Measurements from ENCODE around the gene UXT. TPM values are rescaled to one million over a fixed set of nuclear protein-coding genes. Genes with fewer than 3 reads are reported as not detected.
"Not testable (repeated sequence)": the region's sequence is repeated elsewhere in the genome, so short reads cannot be mapped to it uniquely, and the experiment has no call there.

Gene UXT
- total RNA-seq, 1 experiment from 2014 or later = 68.6 TPM

GRCh38 chrX:47683184-47683828 is 24.3 kb upstream of the UXT start:
- ATAC-seq (no peak), DNase-seq (ENCODE audit: low spot score) (no peak)
- H3K4me3 Mint-ChIP-seq = no peak overlapping the region
- CTCF ChIA-PET = no interaction called here
- no peak for TF ChIP-seq GABPB1 (CRISPR knock-in tag; IDR thresholded peaks at IDR 0.05)
- TF ChIP-seq TEAD4 (CRISPR knock-in tag; IDR thresholded peaks at IDR 0.05) = no peak
- no peak for TF ChIP-seq SMAD4 (CRISPR knock-in tag; IDR thresholded peaks at IDR 0.05)
- no peak for TF ChIP-seq FOXP1 (CRISPR knock-in tag; IDR thresholded peaks at IDR 0.05; ENCODE audit: borderline replicate concordance)
- TF ChIP-seq ZNF219 (CRISPR knock-in tag; IDR thresholded peaks at IDR 0.05; ENCODE audit: borderline replicate concordance) = no peak
- TF ChIP-seq MXD4 (CRISPR knock-in tag; IDR thresholded peaks at IDR 0.05; ENCODE audit: borderline replicate concordance) = no peak
- TF ChIP-seq EMX1 (CRISPR knock-in tag; IDR thresholded peaks at IDR 0.05) = no peak
- TF ChIP-seq RELA (CRISPR knock-in tag; IDR thresholded peaks at IDR 0.05; ENCODE audit: borderline replicate concordance) = no peak
- TF ChIP-seq ATF3 (CRISPR knock-in tag; conservative IDR thresholded peaks at IDR 0.05) = no peak
- TF ChIP-seq AR (CRISPR knock-in tag; IDR thresholded peaks at IDR 0.05) = no peak
- no peak for TF ChIP-seq HMGA2 (CRISPR knock-in tag; IDR thresholded peaks at IDR 0.05)
- TF ChIP-seq TCF7 (CRISPR knock-in tag; IDR thresholded peaks at IDR 0.05; ENCODE audit: low read depth) = no peak
- no peak overlapping the region for H3K27ac Mint-ChIP-seq
- H3K27me3 Mint-ChIP-seq (ENCODE audit: low read depth) = peaks cover 7% of the 10 kb centered on the region
- no peaks in the 10 kb centered on the region for H3K4me1 Mint-ChIP-seq
- no peaks in the 10 kb centered on the region for H3K36me3 Mint-ChIP-seq
- POLR2A ChIA-PET = no interaction called here
- no peaks in the 10 kb centered on the region for H3K9me3 Mint-ChIP-seq

- peaks cover 11% of the 10 kb centered on the region for H3K9me3 Mint-ChIP-seq
- H3K27me3 Mint-ChIP-seq (ENCODE audit: low read depth); DNase-seq (ENCODE audit: low spot score); H3K4me3 Mint-ChIP-seq; CTCF ChIA-PET; H3K27ac Mint-ChIP-seq; H3K36me3 Mint-ChIP-seq; H3K4me1 Mint-ChIP-seq; ATAC-seq; POLR2A ChIA-PET: not testable (repeated sequence)
Observed at GRCh38 chrX:47675959-47676859, 17.2 kb upstream of the UXT start.

GRCh38 chrX:47674776-47675175 is 15.8 kb upstream of the UXT start:
- TF ChIP-seq IRF1 (CRISPR knock-in tag; IDR thresholded peaks at IDR 0.05) = no peak
- TF ChIP-seq ZNF396 (CRISPR knock-in tag; IDR thresholded peaks at IDR 0.05; ENCODE audit: borderline replicate concordance) = no peak
- TF ChIP-seq FOXP1 (CRISPR knock-in tag; IDR thresholded peaks at IDR 0.05; ENCODE audit: borderline replicate concordance) = no peak
- no peak for TF ChIP-seq ZNF263 (CRISPR knock-in tag; IDR thresholded peaks at IDR 0.05; ENCODE audit: low read depth)
- no peak for TF ChIP-seq TCF7 (CRISPR knock-in tag; IDR thresholded peaks at IDR 0.05; ENCODE audit: low read depth)
- TF ChIP-seq MYBL2 (CRISPR knock-in tag; IDR thresholded peaks at IDR 0.05) = no peak
- no peak for TF ChIP-seq ZNF121 (CRISPR knock-in tag; IDR thresholded peaks at IDR 0.05)
- TF ChIP-seq ZNF416 (CRISPR knock-in tag; IDR thresholded peaks at IDR 0.05) = no peak
- TF ChIP-seq ATF3 (CRISPR knock-in tag; conservative IDR thresholded peaks at IDR 0.05) = no peak
- no peak for TF ChIP-seq JUN (CRISPR knock-in tag; IDR thresholded peaks at IDR 0.05)
- TF ChIP-seq HMGA2 (CRISPR knock-in tag; IDR thresholded peaks at IDR 0.05) = no peak
- TF ChIP-seq SOX15 (CRISPR knock-in tag; IDR thresholded peaks at IDR 0.05) = no peak
- TF ChIP-seq GABPB1 (CRISPR knock-in tag; IDR thresholded peaks at IDR 0.05) = no peak
- TF ChIP-seq ZNF232 (CRISPR knock-in tag; IDR thresholded peaks at IDR 0.05) = no peak
- no peak for TF ChIP-seq KAT7 (CRISPR knock-in tag; IDR thresholded peaks at IDR 0.05; ENCODE audit: borderline replicate concordance)
- Mint-ChIP-seq H3K9me3 (peaks cover 17% of the 10 kb centered on the region), H3K4me1 (no peaks in the 10 kb centered on the region), H3K27ac (no peak overlapping the region), H3K27me3 (ENCODE audit: low read depth) (peaks cover 12% of the 10 kb centered on the region), H3K36me3 (peaks cover 3% of the 10 kb centered on the region; the same call in 1 of the 2 replicates), H3K4me3 (no peak overlapping the region)
- POLR2A ChIA-PET = no interaction called here
- CTCF ChIA-PET = no interaction called here
- no peak for DNase-seq (ENCODE audit: low spot score)
- ATAC-seq = no peak

- DNase-seq (ENCODE audit: low spot score); ATAC-seq; H3K27ac Mint-ChIP-seq; H3K36me3 Mint-ChIP-seq; H3K9me3 Mint-ChIP-seq; POLR2A ChIA-PET; H3K4me1 Mint-ChIP-seq; CTCF ChIA-PET; H3K4me3 Mint-ChIP-seq: not testable (repeated sequence)
- peaks cover 12% of the 10 kb centered on the region for H3K27me3 Mint-ChIP-seq (ENCODE audit: low read depth)
Observed at GRCh38 chrX:47665797-47666196, 6.8 kb upstream of the UXT start.

Data from WTC11 (cell line).